GM12875 (cell line): ENCODE results near the gene ITPRIPL1.
"Not testable (repeated sequence)": the region's sequence is repeated elsewhere in the genome, so short reads cannot be mapped to it uniquely, and the experiment has no call there.

Source experiments
- H3K4me3 ChIP-seq: one replicate; pipeline ENCODE4 v1.5.1; 2011; ENCODE audit warnings: low read depth, low read length, control low read depth
- TF ChIP-seq, protein P1 (sequence below): IDR thresholded peaks from 2 replicates; pipeline ENCODE4 v1.5.1; 2011; ENCODE audit warnings: low read depth, mild to moderate bottlenecking, control low read depth, inconsistent platforms, low read length, moderate library complexity, borderline replicate concordance; ENCODE audit not compliant: insufficient read depth

ITPRIPL1 gene, protein sequence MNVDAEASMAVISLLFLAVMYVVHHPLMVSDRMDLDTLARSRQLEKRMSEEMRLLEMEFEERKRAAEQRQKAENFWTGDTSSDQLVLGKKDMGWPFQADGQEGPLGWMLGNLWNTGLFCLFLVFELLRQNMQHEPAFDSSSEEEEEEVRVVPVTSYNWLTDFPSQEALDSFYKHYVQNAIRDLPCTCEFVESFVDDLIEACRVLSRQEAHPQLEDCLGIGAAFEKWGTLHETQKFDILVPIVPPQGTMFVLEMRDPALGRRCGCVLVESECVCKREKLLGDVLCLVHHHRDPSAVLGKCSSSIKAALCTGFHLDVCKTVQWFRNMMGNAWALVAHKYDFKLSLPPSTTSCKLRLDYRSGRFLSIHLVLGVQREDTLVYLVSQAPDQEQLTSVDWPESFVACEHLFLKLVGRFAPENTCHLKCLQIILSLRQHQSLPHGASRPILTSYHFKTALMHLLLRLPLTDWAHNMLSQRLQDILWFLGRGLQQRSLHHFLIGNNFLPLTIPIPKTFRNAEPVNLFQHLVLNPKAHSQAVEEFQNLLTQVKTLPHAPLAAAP

DNA sequence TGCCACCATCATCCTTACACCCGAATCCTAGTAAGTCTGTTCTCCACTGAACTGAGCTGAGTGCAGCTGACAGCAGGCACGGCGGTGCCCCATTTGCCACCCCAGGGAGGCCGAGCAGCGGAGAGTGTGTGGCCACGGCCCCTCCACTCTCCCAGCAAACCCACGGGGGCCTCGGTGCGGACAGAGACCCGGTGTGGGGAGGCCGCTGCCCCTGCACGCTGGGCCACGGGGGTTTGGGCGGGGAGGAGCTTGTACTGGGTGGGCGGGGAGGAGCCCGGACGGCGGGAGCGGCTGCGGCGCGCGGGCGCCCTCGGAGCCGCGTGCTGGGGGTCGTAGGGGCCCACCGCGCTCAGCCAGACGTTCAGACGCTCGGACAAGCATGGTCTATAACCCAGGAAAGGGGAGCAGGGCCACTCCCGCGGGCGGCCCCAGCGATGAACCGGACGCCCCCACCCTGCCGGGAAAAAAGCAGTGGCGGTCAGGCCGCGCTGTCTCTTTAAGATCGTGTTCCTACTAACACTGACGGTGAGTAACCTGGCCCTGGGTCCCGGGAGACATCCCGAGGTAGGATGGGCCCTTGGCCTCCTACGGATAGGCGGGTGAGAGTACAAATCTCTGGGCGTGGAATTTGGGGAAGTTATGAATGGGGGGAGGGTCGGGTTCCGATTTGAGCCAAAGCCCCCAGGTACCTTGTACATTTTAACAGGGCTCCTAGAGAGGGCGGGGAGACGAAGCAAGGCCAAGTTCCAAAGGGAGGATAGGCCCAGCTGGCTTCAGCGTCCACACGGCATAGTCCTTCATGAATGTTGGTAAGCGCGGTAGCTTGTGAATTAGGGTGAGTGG lies at the start of gene ITPRIPL1:
ITPRIPL1 (plus strand) TSS at position 277 of the 843 bp plus-strand sequence; CDS start at position 800, 523 bp downstream.
- TF ChIP-seq, protein P1, sequence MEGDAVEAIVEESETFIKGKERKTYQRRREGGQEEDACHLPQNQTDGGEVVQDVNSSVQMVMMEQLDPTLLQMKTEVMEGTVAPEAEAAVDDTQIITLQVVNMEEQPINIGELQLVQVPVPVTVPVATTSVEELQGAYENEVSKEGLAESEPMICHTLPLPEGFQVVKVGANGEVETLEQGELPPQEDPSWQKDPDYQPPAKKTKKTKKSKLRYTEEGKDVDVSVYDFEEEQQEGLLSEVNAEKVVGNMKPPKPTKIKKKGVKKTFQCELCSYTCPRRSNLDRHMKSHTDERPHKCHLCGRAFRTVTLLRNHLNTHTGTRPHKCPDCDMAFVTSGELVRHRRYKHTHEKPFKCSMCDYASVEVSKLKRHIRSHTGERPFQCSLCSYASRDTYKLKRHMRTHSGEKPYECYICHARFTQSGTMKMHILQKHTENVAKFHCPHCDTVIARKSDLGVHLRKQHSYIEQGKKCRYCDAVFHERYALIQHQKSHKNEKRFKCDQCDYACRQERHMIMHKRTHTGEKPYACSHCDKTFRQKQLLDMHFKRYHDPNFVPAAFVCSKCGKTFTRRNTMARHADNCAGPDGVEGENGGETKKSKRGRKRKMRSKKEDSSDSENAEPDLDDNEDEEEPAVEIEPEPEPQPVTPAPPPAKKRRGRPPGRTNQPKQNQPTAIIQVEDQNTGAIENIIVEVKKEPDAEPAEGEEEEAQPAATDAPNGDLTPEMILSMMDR: no peak
- H3K4me3 ChIP-seq: peak within 1 kb of the TSS; percentile 63

GRCh38 chr2:96276787-96277499 lies 48.2 kb upstream of the ITPRIPL1 start:
- H3K4me3 ChIP-seq: no peak overlapping the region
- TF ChIP-seq, protein P1: no peak

GRCh38 chr2:96287273-96287856 lies 37.8 kb upstream of the ITPRIPL1 start:
- H3K4me3 ChIP-seq: no peak overlapping the region
- TF ChIP-seq, protein P1: no peak

- TF ChIP-seq, protein P1: no peak
- H3K4me3 ChIP-seq: no peak overlapping the region
Measured at GRCh38 chr2:96291751-96292150, 33.4 kb upstream of the ITPRIPL1 start.

GRCh38 chr2:96294271-96294670 lies 30.8 kb upstream of the ITPRIPL1 start:
- not testable (repeated sequence) for H3K4me3 ChIP-seq

- TF ChIP-seq, protein P1: no peak
- no peak overlapping the region for H3K4me3 ChIP-seq
Measured at GRCh38 chr2:96296925-96297324, 28.2 kb upstream of the ITPRIPL1 start.
